B cell (primary cell): ENCODE measurements around the gene MAPKBP1. TPM values are rescaled to one million over a fixed set of nuclear protein-coding genes. Genes with fewer than 3 reads are reported as not detected.

ENCODE experiments used
- ATAC-seq: fragments of 200-7000 bp; cut with Tn5 transposase; one replicate; pipeline ENCODE4 v1.10.0; 2021; ENCODE audit warnings: low read depth, mild to moderate bottlenecking, moderate number of reproducible peaks, moderate library complexity
- CTCF ChIA-PET: fragments of 350-600 bp; sonication (Branson Sonifier 250); formaldehyde crosslinking; loops from one replicate; lab custom pipeline; 2021; ENCODE audit warnings: antibody characterized with exemption, inconsistent platforms; lab: Charles Lee
- POLR2A ChIA-PET: fragments of 350-600 bp; sonication (Branson Sonifier 250); formaldehyde crosslinking; loops from one replicate; lab custom pipeline; 2021; ENCODE audit warnings: antibody characterized with exemption; lab: Charles Lee
- DNase-seq: peaks from one replicate; pipeline ENCODE4 v3.0.0; 2013
- H2AFZ ChIP-seq: 2 replicates; pipeline ENCODE4 v1.6.1; 2012; ENCODE audit warnings: mild to moderate bottlenecking, low read depth, low read length; ENCODE audit not compliant: insufficient read depth, poor library complexity, severe bottlenecking
- H3K27ac ChIP-seq, 2 donors: 1 replicate in 1 of 2; 2 replicates in 1 of 2; pipeline ENCODE4 v1.5.1; 2012 to 2013; ENCODE audit warnings: low read length in 2 of 2, mild to moderate bottlenecking in 2 of 2, moderate library complexity in 1 of 2
- H3K27me3 ChIP-seq, 4 experiments: fragments of 200-600 bp in 1 of 4; sonication (generic) in 1 of 4; replicated peaks in 1 of 4; 1 replicate in 2 of 4; 2 replicates in 2 of 4; pipeline versions ENCODE4 v1.6.1 to v1.7.0; 2013 to 2016; ENCODE audit warnings: low read length in 3 of 4, mild to moderate bottlenecking in 2 of 4, mixed read lengths in 1 of 4, moderate library complexity in 1 of 4; ENCODE audit not compliant: insufficient read depth in 4 of 4, control insufficient read depth in 3 of 4; ENCODE audit errors: control extremely low read depth in 1 of 4
- H3K36me3 ChIP-seq, 2 experiments: replicated peaks in 1 of 2; 1 replicate in 1 of 2; 2 replicates in 1 of 2; pipeline versions ENCODE4 v1.6.1 to v1.7.1; 2013; ENCODE audit warnings: low read length in 1 of 2; ENCODE audit not compliant: insufficient read depth in 2 of 2, control insufficient read depth in 1 of 2; ENCODE audit errors: control extremely low read depth in 1 of 2, extremely low read depth in 1 of 2
- H3K4me1 ChIP-seq, 2 donors: fragments of 200-600 bp in 1 of 2; sonication (generic) in 1 of 2; 1 replicate in 1 of 2; 2 replicates in 1 of 2; pipeline versions ENCODE4 v1.5.1 to v1.6.1; 2013 to 2017; ENCODE audit warnings: low read length in 2 of 2; ENCODE audit not compliant: control insufficient read depth in 2 of 2, insufficient read depth in 2 of 2
- H3K4me2 ChIP-seq: replicated peaks from 2 replicates; pipeline ENCODE3; 2012; ENCODE audit warnings: mild to moderate bottlenecking, low read depth, low read length; ENCODE audit not compliant: poor library complexity, severe bottlenecking
- H3K4me3 ChIP-seq, 5 experiments: fragments of 200-600 bp in 1 of 5; sonication (generic) in 1 of 5; 1 replicate in 3 of 5; 2 replicates in 2 of 5; pipeline versions ENCODE4 v1.5.1 to v1.7.0; 2011 to 2016; ENCODE audit warnings: low read length in 4 of 5, mild to moderate bottlenecking in 4 of 5, low read depth in 2 of 5, control low read depth in 1 of 5, moderate library complexity in 1 of 5; ENCODE audit not compliant: insufficient read depth in 1 of 5; ENCODE audit errors: control extremely low read depth in 1 of 5, extremely low read depth in 1 of 5
- H3K79me2 ChIP-seq: fragments of 200-600 bp; sonication (generic); one replicate; pipeline ENCODE4 v1.6.0; 2016; ENCODE audit warnings: low read length; ENCODE audit not compliant: control insufficient read depth, insufficient read depth
- H3K9ac ChIP-seq: fragments of 200-600 bp; sonication (generic); 2 replicates; pipeline ENCODE4 v1.6.1; 2017; ENCODE audit warnings: mild to moderate bottlenecking, low read length, moderate library complexity
- H3K9me3 ChIP-seq, 3 donors: one replicate each; pipeline versions ENCODE4 v1.6.1 to v1.7.1; 2013; ENCODE audit warnings: low read length in 2 of 3; ENCODE audit not compliant: control insufficient read depth in 2 of 3, insufficient read depth in 1 of 3; ENCODE audit errors: control extremely low read depth in 1 of 3
- H4K20me1 ChIP-seq: 2 replicates; pipeline ENCODE4 v1.6.0; 2012; ENCODE audit warnings: mild to moderate bottlenecking, low read length; ENCODE audit not compliant: insufficient read depth, control insufficient read depth, poor library complexity, severe bottlenecking
- H3K27ac Mint-ChIP-seq: one replicate; pipeline ENCODE4 v1.8.0; 2021; ENCODE audit warnings: mixed read lengths
- H3K27me3 Mint-ChIP-seq: one replicate; pipeline ENCODE4 v1.8.0; 2021; ENCODE audit warnings: mixed read lengths
- H3K4me1 Mint-ChIP-seq: one replicate; pipeline ENCODE4 v1.8.0; 2021; ENCODE audit warnings: mixed read lengths
- H3K4me3 Mint-ChIP-seq: one replicate; pipeline ENCODE4 v1.8.0; 2021; ENCODE audit warnings: mixed read lengths
- H3K9me3 Mint-ChIP-seq: one replicate; pipeline ENCODE4 v1.8.0; 2022; ENCODE audit warnings: mixed read lengths; ENCODE audit not compliant: insufficient read depth
- EZH2 ChIP-seq: IDR thresholded peaks from 2 replicates; pipeline ENCODE4 v1.6.1; 2012; ENCODE audit warnings: borderline replicate concordance, low read depth, mild to moderate bottlenecking, moderate library complexity, low read length; ENCODE audit not compliant: insufficient read depth, poor library complexity, severe bottlenecking
- WGBS: methylation state at CpG from one replicate; pipeline ENCODE4 v1.1.5; 2013; ENCODE audit warnings: missing lambda C conversion rate; ENCODE audit not compliant: insufficient coverage; 5-methylcytosine and 5-hydroxymethylcytosine counted together
- intact Hi-C: fragments of 100-400 bp; cut with micrococcal nuclease; formaldehyde crosslinking; loops from one replicate; pipeline ENCODE4 v1.10.0; 2022
- polyA plus RNA-seq: library from polyadenylated mRNA; depleted of rRNA; stranded (reverse); fragments of >200 nt; gene quantifications from 2 replicates; pipeline ENCODE4 v1.2.3, GENCODE V29; 2012
- total RNA-seq, 2 donors: library from RNA; stranded (reverse); fragments of 120-200 nt in 1 of 2; gene quantifications; 1 replicate in 1 of 2; 2 replicates in 1 of 2; pipeline versions ENCODE4 v1.2.3 to v1.2.4, GENCODE V29; 2013 to 2022
- TF ChIP-seq, protein P1 (sequence below): fragments of 200-600 bp; IDR thresholded peaks from one replicate; pipeline ENCODE4 v1.8.0; 2022; ENCODE audit warnings: antibody characterized with exemption, mild to moderate bottlenecking

MAPKBP1 gene
- total and polyA plus RNA-seq, 2 donors (not counting 1 experiment from before 2014, with no cell fraction given) = 14.1 to 59.2 TPM

DNA sequence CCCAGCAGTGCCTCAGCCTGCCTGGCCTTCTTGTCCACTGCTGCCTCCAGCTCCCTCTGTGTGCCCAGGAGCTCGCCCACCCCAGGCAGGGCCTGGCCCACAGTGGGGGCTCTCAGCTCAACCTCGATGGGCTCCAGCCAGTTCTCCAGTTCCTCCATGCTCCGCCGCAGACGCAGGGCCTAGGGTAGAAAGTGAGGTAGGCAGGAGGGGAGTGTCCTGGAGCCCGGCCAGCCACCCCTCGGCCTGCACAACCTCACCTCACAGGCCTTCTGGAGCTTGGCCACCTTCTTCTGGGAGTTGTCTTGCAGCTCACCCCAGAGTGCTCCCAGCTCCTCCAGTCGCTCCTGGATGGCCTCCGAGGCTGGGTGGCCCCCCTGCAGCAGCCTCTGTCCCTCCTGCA, 83.0 kb downstream of the MAPKBP1 start:
- H2AFZ ChIP-seq = no peak overlapping the region
- Mint-ChIP-seq H3K27me3 (no peaks in the 10 kb centered on the region), H3K4me1 (no peaks in the 10 kb centered on the region), H3K9me3 (no peaks in the 10 kb centered on the region), H3K4me3 (no peak overlapping the region), H3K27ac (no peak overlapping the region)
- H3K4me3 ChIP-seq = no peak overlapping the region
- H4K20me1 ChIP-seq = no peaks in the 10 kb centered on the region
- WGBS = 81% methylated on average over 4 of the region's 9 CpGs
- H3K9ac ChIP-seq = no peak overlapping the region
- intact Hi-C loops = no loop called here
- H3K27ac ChIP-seq = no peak overlapping the region
- no peak for TF ChIP-seq EZH2
- TF ChIP-seq, protein P1, sequence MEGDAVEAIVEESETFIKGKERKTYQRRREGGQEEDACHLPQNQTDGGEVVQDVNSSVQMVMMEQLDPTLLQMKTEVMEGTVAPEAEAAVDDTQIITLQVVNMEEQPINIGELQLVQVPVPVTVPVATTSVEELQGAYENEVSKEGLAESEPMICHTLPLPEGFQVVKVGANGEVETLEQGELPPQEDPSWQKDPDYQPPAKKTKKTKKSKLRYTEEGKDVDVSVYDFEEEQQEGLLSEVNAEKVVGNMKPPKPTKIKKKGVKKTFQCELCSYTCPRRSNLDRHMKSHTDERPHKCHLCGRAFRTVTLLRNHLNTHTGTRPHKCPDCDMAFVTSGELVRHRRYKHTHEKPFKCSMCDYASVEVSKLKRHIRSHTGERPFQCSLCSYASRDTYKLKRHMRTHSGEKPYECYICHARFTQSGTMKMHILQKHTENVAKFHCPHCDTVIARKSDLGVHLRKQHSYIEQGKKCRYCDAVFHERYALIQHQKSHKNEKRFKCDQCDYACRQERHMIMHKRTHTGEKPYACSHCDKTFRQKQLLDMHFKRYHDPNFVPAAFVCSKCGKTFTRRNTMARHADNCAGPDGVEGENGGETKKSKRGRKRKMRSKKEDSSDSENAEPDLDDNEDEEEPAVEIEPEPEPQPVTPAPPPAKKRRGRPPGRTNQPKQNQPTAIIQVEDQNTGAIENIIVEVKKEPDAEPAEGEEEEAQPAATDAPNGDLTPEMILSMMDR = no peak
- no peaks in the 10 kb centered on the region for H3K36me3 ChIP-seq
- peaks cover 0 to 6% of the 10 kb centered on the region in 2 donors for H3K4me1 ChIP-seq
- ATAC-seq = no peak
- H3K4me2 ChIP-seq = no peak overlapping the region
- ChIA-PET POLR2A (no interaction called here), CTCF (no interaction called here)
- H3K27me3 ChIP-seq = peaks cover 0 to 3% (median 0%) of the 10 kb centered on the region in 4 experiments
- no peaks in the 10 kb centered on the region for H3K79me2 ChIP-seq
- no peaks in the 10 kb centered on the region for H3K9me3 ChIP-seq
- no peak for DNase-seq

DNA sequence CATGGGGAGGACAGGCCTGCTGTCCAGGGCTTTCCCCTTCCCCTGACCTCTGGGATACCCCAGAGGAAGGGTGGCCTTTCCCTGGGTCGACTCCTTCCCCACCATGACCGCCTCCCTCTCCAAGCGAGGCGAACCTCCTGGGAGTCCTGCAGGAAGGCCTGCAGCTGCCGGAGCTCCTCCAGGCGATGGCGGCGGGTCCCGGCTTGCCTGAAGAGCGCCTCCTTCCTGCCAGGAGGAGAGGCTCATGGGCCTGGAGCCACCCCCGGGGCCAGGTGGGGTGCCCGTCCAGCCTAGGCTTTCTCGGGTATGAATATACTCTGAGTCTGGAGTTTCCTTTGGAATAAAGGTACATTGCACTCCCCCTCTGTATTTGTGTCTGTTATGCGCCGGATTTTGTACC, 84.5 kb downstream of the MAPKBP1 start:
- no peak for ATAC-seq
- Histone ChIP-seq H3K9ac (no peak overlapping the region), H3K79me2 (no peaks in the 10 kb centered on the region), H3K27me3 (peaks cover 0 to 3% (median 0%) of the 10 kb centered on the region in 4 experiments), H3K27ac (no peak overlapping the region), H3K9me3 (no peaks in the 10 kb centered on the region), H4K20me1 (no peaks in the 10 kb centered on the region), H3K36me3 (no peaks in the 10 kb centered on the region), H3K4me2 (no peak overlapping the region), H2AFZ (no peak overlapping the region), H3K4me1 (peaks cover 0 to 6% of the 10 kb centered on the region in 2 donors), H3K4me3 (no peak overlapping the region)
- no peaks in the 10 kb centered on the region for H3K27me3 Mint-ChIP-seq
- no peak overlapping the region for H3K27ac Mint-ChIP-seq
- no peak for TF ChIP-seq EZH2
- TF ChIP-seq, protein P1 = no peak
- H3K4me1 Mint-ChIP-seq = no peaks in the 10 kb centered on the region
- 93% methylated on average over 12 of the region's 15 CpGs for WGBS
- DNase-seq = no peak
- CTCF ChIA-PET = interaction anchor here (1.2 kb wide), 1 partner anchor 46 kb away, joined by 3 read pairs; no protein-coding TSS in a partner anchor
- H3K4me3 Mint-ChIP-seq = no peak overlapping the region
- H3K9me3 Mint-ChIP-seq = no peaks in the 10 kb centered on the region
- POLR2A ChIA-PET = no interaction called here
- intact Hi-C loops = no loop called here
